GM18508 (cell line): Measurements from ENCODE around the gene SETD1B.

Source experiments
- ATAC-seq: cut with Tn5 transposase; IDR thresholded peaks from one replicate; pipeline ENCODE4 v1.9.1; 2021; ENCODE audit warnings: moderate number of reproducible peaks; ENCODE audit not compliant: insufficient read depth, unreplicated experiment

SETD1B gene

DNA sequence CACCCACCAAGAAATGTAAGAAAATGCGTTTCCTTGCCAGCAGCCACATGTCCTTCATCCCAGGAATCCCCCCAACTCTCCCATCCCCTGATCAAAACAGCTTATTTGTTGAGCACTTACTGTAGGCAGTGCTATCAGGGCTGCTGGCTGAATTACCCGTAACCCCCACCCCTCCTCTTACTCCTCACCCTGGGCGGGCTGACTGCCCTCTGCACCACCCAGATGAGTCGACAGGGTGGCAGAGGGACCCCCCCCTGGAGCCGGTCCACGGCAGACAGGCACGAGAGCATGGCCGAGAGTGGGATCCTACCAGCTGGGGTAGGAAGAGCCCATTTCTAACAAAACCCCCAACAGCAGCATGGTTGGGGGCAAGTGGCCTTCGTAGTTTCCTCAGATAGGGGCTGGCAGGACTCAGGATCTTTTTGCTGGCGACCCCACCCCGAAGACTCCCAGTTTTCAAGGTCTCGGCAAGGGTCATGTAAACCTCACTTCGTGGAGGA, 9.2 kb upstream of the SETD1B start:
- ATAC-seq: no peak

DNA sequence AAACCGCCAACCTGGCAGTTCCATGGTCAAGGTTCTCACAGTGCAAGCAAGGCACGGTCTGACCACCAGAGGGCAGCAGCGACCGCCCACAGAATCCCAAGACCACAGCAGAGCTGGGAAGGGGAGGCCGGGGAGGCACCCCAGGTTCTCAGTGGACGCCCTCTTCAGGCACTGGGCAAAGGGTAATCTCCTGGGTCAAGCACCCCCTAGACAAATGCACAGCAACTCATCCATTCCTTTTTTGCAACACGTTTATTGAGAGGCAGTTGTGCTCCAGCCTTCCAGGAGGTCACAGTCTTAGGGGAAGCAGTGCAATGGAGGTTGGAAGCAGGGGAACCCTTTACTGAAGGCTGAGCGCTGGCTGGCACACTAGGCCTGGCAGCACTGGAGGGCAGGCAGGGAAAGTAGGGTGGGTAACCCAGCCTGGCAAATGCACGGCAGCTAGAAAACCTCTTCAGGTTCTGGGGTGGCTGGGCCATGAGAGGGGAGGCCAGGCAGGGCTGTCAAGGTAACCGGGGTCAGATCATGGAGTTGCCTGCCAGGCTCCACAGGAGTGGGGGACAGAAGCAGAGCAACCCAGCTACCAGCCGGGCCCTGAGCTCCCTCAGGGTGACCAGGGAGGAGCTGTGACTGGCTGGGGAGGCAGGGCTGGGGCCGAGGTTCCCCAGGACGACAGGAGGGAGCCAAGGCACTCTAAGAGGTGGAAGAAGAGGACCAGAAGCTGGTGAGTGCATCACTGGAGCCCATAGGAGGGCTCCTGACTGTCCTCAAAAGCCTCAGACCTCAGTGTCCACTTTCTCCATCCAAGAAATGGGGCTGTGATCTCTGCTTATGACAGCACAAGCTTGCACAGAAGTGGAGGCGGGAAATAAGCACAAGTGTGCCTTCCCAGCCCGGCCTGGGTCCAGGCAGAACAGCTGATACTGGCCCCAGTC, 8.5 kb upstream of the SETD1B start:
- ATAC-seq: no peak

DNA sequence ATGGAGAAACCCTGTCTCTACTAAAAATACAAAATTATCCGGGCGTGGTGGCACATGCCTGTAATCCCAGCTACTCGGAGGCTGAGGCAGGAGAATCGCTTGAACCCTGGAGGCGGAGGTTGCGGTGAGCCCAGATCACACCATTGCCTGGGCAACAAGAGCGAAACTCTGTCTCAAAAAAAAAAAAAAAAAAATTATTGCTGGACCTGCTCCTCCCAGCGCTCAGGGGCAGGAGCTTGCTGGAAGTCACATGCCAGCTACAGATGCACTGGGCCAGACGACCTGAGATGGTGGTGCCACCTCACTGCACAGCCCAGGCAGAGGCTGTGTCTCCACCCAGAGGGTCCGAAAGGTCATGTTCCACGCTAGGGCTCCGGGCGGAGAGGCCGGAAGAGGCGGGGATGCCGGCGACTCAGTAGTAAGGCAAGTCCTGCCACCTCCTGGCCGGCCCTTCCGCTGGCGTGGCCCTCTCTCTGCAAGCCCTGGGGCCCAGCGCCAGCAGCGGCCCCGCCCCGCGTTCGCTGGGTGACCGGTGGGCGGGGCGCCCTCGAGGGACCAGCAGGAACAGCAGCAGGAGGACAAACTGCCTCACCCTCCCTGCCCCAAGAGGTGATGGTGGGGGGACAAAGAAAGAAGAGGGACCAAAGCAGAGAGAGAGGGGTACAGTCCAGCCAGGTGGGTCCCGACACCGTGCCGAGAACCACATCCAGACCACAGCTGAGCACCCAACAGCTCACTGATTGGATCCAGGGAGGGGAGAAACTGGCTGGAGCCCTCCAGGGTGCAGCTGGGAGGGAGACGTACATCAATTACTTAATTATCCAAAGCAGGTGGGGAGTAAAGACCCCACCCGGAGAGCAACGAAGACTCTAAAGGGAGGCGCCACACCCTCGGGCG, 6.7 kb upstream of the SETD1B start:
- no peak for ATAC-seq

DNA sequence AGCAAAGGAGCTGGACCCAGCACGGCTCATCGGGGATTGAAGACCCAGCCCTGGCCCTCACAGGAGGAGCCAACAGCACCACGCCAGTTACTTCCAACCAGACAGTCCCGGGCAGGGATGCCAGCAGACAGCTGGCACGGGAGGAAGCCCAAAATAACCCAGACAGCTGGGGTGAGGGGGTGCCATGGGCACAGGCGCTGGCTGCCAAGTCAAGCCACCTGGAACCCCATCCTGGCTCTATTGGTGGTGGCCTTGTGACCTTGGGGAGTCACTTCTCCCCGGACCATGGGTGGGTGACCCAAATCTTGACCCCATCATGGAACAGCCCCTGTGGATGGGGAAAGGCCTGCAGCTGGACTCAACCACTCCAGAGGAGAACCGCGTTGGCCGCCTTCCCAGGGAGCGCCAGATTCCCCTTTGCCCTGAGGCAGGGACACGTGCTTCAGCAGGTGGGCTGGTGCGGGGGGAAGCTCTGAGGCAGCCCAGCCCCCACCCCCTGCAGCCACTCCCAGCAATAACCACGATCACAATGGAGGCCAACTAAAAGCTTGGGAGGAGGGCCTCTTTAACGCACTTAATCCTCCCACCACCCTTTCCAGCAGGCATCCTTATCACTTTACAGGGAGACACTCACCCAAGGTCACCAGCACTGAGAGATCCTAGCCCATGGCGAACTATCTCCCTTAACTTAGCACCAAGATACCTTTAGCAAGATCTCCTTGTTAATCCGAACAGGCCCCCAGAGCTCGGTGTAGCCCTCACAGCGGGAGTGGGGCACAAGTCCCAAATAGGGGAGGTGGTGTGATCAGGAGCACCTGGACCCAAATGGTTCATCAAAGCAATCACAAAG, 5.6 kb upstream of the SETD1B start:
- no peak for ATAC-seq

GRCh38 chr12:121798787-121799155, 5.0 kb upstream of the SETD1B start:
- no peak for ATAC-seq

- ATAC-seq: no peak
Measured at GRCh38 chr12:121799156-121799841, 4.5 kb upstream of the SETD1B start.

DNA sequence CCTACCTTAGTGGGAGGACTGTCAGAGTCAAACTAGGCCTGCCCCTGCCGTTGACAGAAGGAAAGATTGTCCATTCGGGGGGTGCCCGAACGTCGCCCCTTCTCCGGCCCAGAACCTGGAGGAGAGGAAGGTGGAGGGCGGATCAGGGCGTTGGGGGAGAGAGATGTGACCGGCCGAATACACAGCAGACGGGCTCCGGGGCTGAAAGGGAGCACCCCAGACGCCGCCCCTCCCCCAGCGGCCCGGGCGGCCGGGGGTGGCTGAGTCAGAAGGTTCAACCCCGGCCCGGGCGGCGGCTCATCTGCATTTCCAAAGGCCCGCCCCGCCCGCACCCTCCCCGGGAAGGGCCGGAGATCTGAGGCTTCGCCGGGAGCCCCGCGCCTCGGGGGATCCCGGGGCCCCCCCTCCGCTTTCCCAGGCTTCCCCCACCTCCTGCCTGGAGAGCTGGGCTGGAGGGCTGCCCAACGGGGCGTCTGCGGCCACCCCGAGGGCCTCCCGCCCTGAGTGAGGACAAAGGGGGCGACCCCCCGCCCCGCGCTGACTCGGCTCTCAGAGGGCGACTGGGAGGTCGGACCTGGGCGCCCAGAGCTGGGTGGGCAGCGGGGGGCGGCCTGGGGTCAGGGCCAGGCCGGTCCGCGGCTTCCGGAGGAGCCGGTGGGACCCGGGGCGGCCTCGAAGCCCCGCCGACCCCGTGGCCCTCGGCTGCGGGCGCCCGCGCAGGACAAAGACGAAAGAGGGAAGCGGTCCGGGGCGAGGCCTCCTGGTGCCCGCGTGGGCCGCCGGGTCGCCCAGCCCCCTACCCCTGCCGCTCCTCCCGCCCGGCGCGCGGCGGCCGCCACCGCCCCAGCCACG, 3.7 kb upstream of the SETD1B start:
- no peak for ATAC-seq

DNA sequence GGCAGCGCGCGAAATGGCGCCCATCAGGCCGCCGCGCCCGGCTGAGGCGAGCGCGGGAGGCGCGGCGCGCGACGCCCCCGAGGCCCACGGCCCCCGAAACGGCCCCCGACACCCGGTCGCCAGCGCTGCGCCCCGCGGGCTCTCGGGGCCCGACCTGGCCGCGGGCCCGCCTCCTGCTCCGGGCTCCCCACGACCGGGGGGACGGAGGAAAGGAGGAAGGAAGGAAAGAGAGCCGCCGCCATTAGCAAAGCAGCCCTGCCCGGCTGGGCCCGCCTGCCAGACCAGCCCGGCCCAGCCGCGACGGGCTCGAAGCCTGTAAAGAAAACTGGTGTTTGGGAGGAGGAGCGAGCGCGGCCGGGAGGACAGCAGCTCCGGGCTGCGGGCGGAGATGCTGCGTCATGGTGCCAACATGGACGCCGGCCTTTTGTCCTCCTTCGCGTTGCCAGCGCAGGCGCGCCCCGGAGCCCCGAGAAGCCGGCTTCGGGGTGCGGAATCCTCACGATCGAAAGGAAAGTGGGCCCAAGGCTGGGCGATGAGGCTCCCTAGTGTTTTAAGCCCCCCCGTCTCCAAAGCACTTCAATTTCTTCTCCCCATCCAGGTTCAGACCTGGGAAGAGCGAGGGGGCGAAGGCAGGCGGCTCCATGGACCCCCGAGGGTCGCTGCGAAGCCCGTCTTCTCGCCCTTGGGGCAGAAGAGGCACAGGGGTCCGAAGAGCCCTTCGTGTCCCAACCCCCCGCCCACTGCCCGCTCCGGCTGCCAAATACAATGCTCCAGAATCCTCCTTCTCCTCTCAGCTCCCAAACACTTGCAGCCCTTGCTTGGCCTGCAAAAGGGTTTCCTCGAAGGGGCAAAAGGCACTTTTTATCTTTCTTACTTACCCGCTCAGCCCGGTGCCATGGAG, 2.9 kb upstream of the SETD1B start:
- no peak for ATAC-seq

DNA sequence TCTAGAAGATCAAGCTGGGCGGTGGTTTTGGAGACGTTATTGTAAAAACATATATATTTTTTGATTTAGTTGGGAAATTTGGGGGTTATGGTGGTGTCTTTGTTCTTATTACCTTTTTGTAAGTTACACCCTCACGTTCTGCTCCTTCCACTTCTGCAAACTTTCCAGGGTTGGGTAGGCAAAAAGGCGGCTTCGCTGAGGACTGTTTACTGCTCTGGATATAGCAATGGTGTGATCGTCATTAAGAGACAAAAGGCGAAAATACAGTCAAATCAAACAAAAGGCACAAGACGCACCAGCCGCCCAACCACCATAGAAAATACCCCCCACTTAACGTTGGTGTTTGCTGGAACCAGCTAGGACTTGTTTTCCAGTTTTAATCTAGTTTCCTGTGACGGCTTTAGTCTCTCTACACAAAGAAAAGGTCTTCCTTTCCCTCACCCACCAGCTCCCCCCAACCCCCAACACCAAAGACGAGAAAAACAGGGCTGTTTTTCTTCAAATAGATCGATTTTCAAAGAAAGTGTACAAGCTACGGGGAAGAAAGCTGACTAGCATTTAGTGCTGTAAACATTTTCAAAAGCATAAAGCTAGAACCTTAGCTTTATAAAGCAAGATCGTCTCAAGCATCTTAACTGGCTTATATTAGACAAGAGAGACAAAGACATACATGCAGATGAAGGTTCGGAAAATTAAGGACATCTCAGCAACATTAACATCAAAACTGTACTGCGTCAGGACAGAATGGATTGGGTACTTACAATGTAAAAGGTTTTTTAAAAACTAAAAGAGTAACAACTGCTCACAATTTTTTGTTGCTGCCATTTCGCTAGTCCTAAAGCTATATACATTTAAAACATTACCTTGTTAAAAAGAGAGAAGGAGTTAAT, 2.0 kb upstream of the SETD1B start:
- ATAC-seq: no peak

DNA sequence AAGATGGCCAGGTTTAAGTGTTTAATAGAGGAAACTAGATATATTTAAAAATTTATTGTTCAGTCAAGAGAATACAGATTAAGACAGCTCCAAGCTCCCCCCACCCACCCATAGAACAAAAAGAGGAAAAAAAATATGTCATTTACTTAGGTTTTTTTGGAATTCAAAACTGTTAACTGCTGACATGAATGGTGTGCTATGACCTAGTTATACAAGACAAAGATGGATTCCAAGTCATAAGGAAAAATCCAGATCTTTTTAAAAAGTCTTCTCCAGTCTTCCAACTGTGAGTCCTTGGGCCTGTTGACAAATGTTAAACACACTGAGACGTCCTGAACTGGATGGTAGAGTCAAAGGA, 1.3 kb upstream of the SETD1B start:
- ATAC-seq: no peak

DNA sequence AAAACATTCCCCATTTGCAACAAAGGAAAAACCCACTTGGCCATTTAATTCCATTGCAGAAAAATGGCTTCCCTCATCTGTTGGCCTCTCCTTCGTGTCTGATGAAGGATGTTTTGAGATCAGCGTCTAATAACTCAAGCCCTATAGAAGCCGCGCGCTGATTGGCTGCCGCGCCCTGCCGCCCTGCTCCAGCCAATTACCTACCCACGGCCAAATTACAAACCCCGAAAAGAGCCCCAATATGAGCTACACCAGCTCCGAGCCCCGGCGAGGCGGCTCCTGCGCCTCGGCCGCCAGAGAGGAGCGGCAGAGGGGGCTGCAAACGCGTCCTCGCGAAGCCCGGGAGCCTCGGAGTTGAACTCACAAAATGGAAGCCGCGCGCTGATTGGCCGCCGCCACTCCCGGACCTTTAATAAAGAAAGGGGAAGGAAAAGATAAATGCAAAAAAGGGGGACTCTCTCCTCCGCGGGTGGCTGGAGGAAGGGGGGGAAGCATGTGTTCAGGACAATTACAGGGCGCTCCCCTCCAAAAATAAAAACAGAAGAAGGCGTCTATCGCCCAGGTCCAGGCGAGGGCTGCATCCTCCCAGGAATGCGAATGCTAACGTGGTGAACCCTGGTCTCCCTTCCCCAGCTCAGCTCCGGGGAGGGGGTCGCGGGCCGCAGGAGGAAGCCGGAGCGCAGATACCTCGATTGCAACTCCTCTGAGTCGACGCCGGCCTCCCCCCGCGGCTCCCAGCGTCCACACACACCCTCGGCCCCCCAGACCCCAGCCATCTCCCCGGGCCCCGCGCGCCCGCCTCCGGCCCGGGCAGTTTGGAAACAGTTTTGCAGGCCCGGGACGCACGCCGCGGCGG, 738 bp upstream of the SETD1B start:
- no peak for ATAC-seq

DNA sequence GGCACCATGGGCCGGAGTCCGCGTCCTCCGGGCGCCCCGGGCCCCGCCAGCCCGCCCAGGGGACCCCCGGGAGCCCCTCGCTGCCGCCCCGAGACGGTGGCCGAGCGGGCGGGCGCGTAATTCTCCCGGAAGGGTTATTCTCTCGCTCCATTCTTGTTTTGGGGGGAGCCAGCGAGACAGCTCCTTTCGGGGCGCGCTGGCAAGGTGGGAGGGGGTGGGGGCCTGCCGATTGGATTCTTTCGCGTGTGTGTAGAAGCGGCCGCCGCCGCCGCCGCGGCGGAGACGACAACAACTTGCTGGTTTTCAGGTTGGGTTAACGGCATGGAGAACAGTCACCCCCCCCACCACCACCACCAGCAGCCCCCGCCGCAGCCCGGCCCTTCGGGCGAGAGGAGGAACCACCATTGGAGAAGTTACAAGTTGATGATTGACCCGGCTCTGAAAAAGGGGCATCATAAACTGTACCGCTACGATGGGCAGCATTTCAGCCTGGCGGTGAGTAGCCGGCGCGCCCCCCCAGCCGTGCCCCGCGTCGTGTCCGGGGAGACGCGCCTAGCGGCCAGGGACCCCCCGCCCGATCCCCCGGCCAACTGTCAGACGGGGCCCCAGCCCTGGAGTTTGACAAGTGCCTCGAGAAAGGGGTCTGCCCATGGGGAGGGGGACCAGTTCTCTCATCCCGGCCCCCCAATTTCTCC, 755 bp downstream of the SETD1B start:
- no peak for ATAC-seq

DNA sequence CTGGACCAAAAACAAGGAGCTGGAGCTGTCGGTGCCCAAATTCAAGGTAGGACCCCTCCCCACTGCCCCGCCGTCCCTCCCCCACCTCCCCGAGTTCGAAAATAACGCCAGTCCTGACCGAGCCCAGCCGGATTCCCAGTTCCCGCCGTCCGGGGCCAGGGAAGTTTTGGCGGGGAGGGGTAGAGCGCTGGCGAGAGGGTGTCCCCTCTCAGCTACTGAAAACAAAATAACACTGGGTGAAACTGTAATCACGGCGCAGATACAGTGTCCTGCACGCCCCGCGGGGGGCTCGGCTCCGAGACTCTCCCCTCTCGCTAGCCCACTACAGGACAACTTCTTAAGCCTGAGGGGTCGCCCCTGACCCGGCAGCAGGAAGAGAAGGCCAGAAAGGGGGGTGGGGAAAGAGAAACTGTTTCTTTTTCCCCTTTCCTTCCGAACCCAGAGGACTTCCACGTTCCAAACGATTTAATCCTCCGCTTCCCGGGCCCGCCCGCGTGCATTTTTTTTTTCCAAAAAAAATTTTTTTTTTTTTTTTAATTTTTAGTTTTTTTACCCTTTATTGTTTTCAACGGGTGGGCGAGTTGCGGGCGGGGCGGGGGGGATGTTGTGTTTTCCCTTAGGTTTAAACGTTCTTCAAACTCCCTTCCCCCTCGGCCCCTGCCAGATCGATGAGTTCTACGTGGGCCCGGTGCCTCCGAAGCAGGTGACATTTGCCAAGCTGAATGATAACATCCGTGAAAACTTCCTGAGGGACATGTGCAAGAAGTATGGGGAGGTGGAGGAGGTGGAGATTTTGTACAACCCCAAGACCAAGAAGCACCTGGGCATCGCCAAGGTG, 1.6 kb downstream of the SETD1B start:
- no peak for ATAC-seq

- ATAC-seq: no peak
Measured at GRCh38 chr12:121806009-121806545, 2.3 kb downstream of the SETD1B start.
